Measurements from ENCODE around the gene PTPRE. TPM values are rescaled to one million over a fixed set of nuclear protein-coding genes. Genes with fewer than 3 reads are reported as not detected.

Gene PTPRE
- polyA plus RNA-seq, 1 of the 3 experiments (the other 2 are of a cell fraction) = 11.8 TPM

DNA sequence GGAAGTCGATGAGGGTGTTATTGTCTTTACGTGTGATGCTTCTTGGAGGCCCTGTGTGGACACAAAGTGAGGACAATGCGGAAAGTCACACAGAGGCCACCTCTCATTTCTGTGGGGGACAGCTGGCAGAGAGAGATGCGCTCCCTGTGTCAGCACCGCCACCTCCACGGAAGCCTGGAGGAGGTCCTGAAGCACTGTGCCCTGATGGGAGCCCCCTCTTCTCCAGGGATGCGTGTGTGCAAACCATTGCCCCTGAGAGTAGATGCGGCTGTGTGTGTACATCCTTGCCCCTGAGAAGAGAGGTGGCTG lies 2.0 kb downstream of the PTPRE start:
- Histone ChIP-seq H3K27me3 (ENCODE audit: insufficient read depth) (no peaks in the 10 kb centered on the region), H4K20me1 (ENCODE audit: insufficient read depth) (no peaks in the 10 kb centered on the region), H3F3A (replicated peaks; ENCODE audit: insufficient read depth) (no peaks in the 10 kb centered on the region), H2AFZ (ENCODE audit: low read depth) (no peak overlapping the region), H3K9me3 (no peaks in the 10 kb centered on the region), H3K9me2 (no peaks in the 10 kb centered on the region), H3K4me3 (ENCODE audit: low read depth in 2 of 2, low read length in 1 of 2) (no peak overlapping the region), H3K27ac (ENCODE audit: low read depth in 2 of 2, low read length in 1 of 2) (no peak overlapping the region), H3K4me2 (no peak overlapping the region), H3K4me1 (ENCODE audit: control insufficient read depth in 1 of 2, insufficient read depth in 2 of 2, low read depth in 1 of 2, low read length in 1 of 2) (peaks cover 0 to 14% of the 10 kb centered on the region in 2 experiments; a peak in 1 of 4 replicates), H3K79me2 (ENCODE audit: insufficient read depth) (no peaks in the 10 kb centered on the region; the same call in 1 of the 2 replicates), H3K9ac (no peak overlapping the region), H3K36me3 (replicated peaks in 1 of 2; ENCODE audit: control insufficient read depth in 1 of 2, insufficient read depth in 2 of 2, low read length in 1 of 2) (no peaks in the 10 kb centered on the region)
- TF ChIP-seq FOXM1 (IDR thresholded peaks at IDR 0.05; ENCODE audit: low read depth) (no peak), GABPA (IDR thresholded peaks at IDR 0.05; ENCODE audit: low read depth) (no peak), POLR2AphosphoS5 (IDR thresholded peaks at IDR 0.05; ENCODE audit: low read depth, low read length) (no peak), ELF1 (IDR thresholded peaks at IDR 0.05) (no peak), RXRA (IDR thresholded peaks at IDR 0.05; ENCODE audit: borderline replicate concordance, low read depth) (no peak), RAD21 (IDR thresholded peaks at IDR 0.05; ENCODE audit: low read length) (no peak), SIN3A (IDR thresholded peaks at IDR 0.05; ENCODE audit: borderline replicate concordance, low read depth, low read length) (no peak), CHD2 (IDR thresholded peaks at IDR 0.05; ENCODE audit: low read length, partially characterized antibody) (no peak), YY1 (IDR thresholded peaks at IDR 0.05; ENCODE audit: low read depth) (no peak), MEF2A (IDR thresholded peaks at IDR 0.05; ENCODE audit: borderline replicate concordance, low read depth) (no peak), NRF1 (IDR thresholded peaks at IDR 0.05; ENCODE audit: low read depth, low read length) (no peak), SMC3 (IDR thresholded peaks at IDR 0.05; ENCODE audit: low read depth, low read length) (no peak), FOSL2 (IDR thresholded peaks at IDR 0.05; ENCODE audit: borderline replicate concordance, low read depth) (no peak), MXI1 (IDR thresholded peaks at IDR 0.05; ENCODE audit: low read depth, low read length) (no peak)
- TF ChIP-seq, protein P1, sequence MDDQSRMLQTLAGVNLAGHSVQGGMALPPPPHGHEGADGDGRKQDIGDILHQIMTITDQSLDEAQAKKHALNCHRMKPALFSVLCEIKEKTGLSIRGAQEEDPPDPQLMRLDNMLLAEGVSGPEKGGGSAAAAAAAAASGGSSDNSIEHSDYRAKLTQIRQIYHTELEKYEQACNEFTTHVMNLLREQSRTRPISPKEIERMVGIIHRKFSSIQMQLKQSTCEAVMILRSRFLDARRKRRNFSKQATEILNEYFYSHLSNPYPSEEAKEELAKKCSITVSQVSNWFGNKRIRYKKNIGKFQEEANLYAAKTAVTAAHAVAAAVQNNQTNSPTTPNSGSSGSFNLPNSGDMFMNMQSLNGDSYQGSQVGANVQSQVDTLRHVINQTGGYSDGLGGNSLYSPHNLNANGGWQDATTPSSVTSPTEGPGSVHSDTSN (IDR thresholded peaks at IDR 0.05) = no peak
- TF ChIP-seq, protein P2, sequence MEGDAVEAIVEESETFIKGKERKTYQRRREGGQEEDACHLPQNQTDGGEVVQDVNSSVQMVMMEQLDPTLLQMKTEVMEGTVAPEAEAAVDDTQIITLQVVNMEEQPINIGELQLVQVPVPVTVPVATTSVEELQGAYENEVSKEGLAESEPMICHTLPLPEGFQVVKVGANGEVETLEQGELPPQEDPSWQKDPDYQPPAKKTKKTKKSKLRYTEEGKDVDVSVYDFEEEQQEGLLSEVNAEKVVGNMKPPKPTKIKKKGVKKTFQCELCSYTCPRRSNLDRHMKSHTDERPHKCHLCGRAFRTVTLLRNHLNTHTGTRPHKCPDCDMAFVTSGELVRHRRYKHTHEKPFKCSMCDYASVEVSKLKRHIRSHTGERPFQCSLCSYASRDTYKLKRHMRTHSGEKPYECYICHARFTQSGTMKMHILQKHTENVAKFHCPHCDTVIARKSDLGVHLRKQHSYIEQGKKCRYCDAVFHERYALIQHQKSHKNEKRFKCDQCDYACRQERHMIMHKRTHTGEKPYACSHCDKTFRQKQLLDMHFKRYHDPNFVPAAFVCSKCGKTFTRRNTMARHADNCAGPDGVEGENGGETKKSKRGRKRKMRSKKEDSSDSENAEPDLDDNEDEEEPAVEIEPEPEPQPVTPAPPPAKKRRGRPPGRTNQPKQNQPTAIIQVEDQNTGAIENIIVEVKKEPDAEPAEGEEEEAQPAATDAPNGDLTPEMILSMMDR (IDR thresholded peaks at IDR 0.05) = no peak
- TF ChIP-seq, protein P3, sequence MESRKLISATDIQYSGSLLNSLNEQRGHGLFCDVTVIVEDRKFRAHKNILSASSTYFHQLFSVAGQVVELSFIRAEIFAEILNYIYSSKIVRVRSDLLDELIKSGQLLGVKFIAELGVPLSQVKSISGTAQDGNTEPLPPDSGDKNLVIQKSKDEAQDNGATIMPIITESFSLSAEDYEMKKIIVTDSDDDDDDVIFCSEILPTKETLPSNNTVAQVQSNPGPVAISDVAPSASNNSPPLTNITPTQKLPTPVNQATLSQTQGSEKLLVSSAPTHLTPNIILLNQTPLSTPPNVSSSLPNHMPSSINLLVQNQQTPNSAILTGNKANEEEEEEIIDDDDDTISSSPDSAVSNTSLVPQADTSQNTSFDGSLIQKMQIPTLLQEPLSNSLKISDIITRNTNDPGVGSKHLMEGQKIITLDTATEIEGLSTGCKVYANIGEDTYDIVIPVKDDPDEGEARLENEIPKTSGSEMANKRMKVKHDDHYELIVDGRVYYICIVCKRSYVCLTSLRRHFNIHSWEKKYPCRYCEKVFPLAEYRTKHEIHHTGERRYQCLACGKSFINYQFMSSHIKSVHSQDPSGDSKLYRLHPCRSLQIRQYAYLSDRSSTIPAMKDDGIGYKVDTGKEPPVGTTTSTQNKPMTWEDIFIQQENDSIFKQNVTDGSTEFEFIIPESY (IDR thresholded peaks at IDR 0.05; ENCODE audit: borderline replicate concordance, low read depth) = no peak
- TF ChIP-seq, protein P4, sequence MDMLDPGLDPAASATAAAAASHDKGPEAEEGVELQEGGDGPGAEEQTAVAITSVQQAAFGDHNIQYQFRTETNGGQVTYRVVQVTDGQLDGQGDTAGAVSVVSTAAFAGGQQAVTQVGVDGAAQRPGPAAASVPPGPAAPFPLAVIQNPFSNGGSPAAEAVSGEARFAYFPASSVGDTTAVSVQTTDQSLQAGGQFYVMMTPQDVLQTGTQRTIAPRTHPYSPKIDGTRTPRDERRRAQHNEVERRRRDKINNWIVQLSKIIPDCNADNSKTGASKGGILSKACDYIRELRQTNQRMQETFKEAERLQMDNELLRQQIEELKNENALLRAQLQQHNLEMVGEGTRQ (IDR thresholded peaks at IDR 0.05; ENCODE audit: borderline replicate concordance, low read depth, low read length) = no peak
- TF ChIP-seq, protein P5, sequence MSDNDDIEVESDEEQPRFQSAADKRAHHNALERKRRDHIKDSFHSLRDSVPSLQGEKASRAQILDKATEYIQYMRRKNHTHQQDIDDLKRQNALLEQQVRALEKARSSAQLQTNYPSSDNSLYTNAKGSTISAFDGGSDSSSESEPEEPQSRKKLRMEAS (IDR thresholded peaks at IDR 0.05; ENCODE audit: low read depth) = no peak
- TF ChIP-seq, protein P6, sequence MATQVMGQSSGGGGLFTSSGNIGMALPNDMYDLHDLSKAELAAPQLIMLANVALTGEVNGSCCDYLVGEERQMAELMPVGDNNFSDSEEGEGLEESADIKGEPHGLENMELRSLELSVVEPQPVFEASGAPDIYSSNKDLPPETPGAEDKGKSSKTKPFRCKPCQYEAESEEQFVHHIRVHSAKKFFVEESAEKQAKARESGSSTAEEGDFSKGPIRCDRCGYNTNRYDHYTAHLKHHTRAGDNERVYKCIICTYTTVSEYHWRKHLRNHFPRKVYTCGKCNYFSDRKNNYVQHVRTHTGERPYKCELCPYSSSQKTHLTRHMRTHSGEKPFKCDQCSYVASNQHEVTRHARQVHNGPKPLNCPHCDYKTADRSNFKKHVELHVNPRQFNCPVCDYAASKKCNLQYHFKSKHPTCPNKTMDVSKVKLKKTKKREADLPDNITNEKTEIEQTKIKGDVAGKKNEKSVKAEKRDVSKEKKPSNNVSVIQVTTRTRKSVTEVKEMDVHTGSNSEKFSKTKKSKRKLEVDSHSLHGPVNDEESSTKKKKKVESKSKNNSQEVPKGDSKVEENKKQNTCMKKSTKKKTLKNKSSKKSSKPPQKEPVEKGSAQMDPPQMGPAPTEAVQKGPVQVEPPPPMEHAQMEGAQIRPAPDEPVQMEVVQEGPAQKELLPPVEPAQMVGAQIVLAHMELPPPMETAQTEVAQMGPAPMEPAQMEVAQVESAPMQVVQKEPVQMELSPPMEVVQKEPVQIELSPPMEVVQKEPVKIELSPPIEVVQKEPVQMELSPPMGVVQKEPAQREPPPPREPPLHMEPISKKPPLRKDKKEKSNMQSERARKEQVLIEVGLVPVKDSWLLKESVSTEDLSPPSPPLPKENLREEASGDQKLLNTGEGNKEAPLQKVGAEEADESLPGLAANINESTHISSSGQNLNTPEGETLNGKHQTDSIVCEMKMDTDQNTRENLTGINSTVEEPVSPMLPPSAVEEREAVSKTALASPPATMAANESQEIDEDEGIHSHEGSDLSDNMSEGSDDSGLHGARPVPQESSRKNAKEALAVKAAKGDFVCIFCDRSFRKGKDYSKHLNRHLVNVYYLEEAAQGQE (IDR thresholded peaks at IDR 0.05; ENCODE audit: low read depth, low read length) = no peak
- CTCF ChIA-PET = interaction anchor here (1.2 to 13.6 kb wide), 6 partner anchors 13 to 161 kb away, joined by 3 to 389 read pairs (median 68); no protein-coding TSS in a partner anchor
- WGBS (ENCODE audit: low lambda C conversion rate) = 79% methylated on average over 5 of the region's 8 CpGs
- POLR2A ChIA-PET = no interaction called here
- DNase-seq = no peak
